ENCODE results near the gene TBCCD1. TPM values are rescaled to one million over a fixed set of nuclear protein-coding genes. Genes with fewer than 3 reads are reported as not detected.

The TBCCD1 gene
- total and polyA plus RNA-seq, 2 of the 4 experiments (the other 2 are of a cell fraction), result 7.9 to 19.7 TPM

- H2AK9ac ChIP-seq (replicated peaks; ENCODE audit: low read depth, low read length, poor library complexity), result no peak overlapping the region
Observed at GRCh38 chr3:186502966-186503712, 64.0 kb downstream of the TBCCD1 start.

More at GRCh38 chr3:186502966-186503712, 64.0 kb downstream of the TBCCD1 start:
- WGBS, 2 experiments (ENCODE audit: extremely low coverage in 2 of 2, insufficient read length in 1 of 2), result no CpG with 5 or more reads among the region's 6 CpGs
- dilution Hi-C loops (cut with HindIII; ENCODE audit: low sequenced_read_pairs, unreplicated experiment), result no loop called here
- no peak overlapping the region for H3K27ac ChIP-seq (ENCODE audit: insufficient read depth, low read length)
- no peaks in the 10 kb centered on the region for H3K4me1 ChIP-seq (ENCODE audit: control insufficient read depth, insufficient read depth, low read length)
- peaks cover 30% of the 10 kb centered on the region for H3K27me3 ChIP-seq (ENCODE audit: control insufficient read depth, insufficient read depth, low read length)
- no peaks in the 10 kb centered on the region for H3K9me3 ChIP-seq (ENCODE audit: control insufficient read depth, insufficient read depth, low read length)
- no peak overlapping the region for H4K5ac ChIP-seq (ENCODE audit: low read depth, low read length)
- H3K23ac ChIP-seq (ENCODE audit: low read depth, low read length), result no peak overlapping the region
- H2BK5ac ChIP-seq (ENCODE audit: low read depth, low read length, poor library complexity, severe bottlenecking), result no peak overlapping the region
- no peak overlapping the region for H3K9ac ChIP-seq (ENCODE audit: low read depth, low read length)
- BruUV-seq (replicated peaks), result no TSS peak
- no peak overlapping the region for H3K4ac ChIP-seq (ENCODE audit: low read depth, low read length)
- in situ Hi-C loops (cut with MboI; ENCODE audit: low sequenced_read_pairs), result no loop called here
- intact Hi-C loops (cut with micrococcal nuclease), result no loop called here
- H3K18ac ChIP-seq (ENCODE audit: low read depth, low read length), result no peak overlapping the region
- no peaks in the 10 kb centered on the region for H3K9me1 ChIP-seq (ENCODE audit: insufficient read depth, low read length)
- H3K14ac ChIP-seq (replicated peaks; ENCODE audit: low read depth, low read length), result no peak overlapping the region
- ChIA-PET POLR2A (ENCODE audit: unreplicated experiment) (no interaction called here), CTCF (no interaction called here)
- TF ChIP-seq MXI1 (IDR thresholded peaks at IDR 0.05; ENCODE audit: borderline replicate concordance, low read depth, low read length) (no peak), CHD1 (IDR thresholded peaks at IDR 0.05; ENCODE audit: low read depth, low read length) (no peak), FOS (IDR thresholded peaks at IDR 0.05; ENCODE audit: low read depth, low read length) (no peak), USF2 (IDR thresholded peaks at IDR 0.05; ENCODE audit: low read depth, low read length) (no peak), MAFK (IDR thresholded peaks at IDR 0.05; ENCODE audit: low read depth, low read length) (no peak), NFE2L2 (IDR thresholded peaks at IDR 0.05; ENCODE audit: low read depth, low read length) (no peak), RAD21 (IDR thresholded peaks at IDR 0.05; ENCODE audit: low read length) (no peak), ELK1 (IDR thresholded peaks at IDR 0.05; ENCODE audit: borderline replicate concordance, low read depth, low read length) (no peak), SMC3 (IDR thresholded peaks at IDR 0.05; ENCODE audit: low read depth, low read length) (no peak), RCOR1 (IDR thresholded peaks at IDR 0.05; ENCODE audit: insufficient replicate concordance, low read length) (no peak)
- no peaks in the 10 kb centered on the region for H4K20me1 ChIP-seq (ENCODE audit: insufficient read depth, low read length)
- no peak overlapping the region for H4K8ac ChIP-seq (ENCODE audit: low read depth in 2 of 2, low read length in 2 of 2)
- H3K36me3 ChIP-seq (ENCODE audit: control insufficient read depth, insufficient read depth, low read length), result no peaks in the 10 kb centered on the region
- no peak overlapping the region for H3K4me3 ChIP-seq (ENCODE audit: insufficient read depth, low read depth, low read length)
- peak overlapping the region; percentile 29 for H3K4me2 ChIP-seq (ENCODE audit: low read depth, low read length)
- no peaks in the 10 kb centered on the region for H3K79me1 ChIP-seq (ENCODE audit: low read depth in 1 of 2, low read length in 2 of 2)
- ATAC-seq (ENCODE audit: low read depth) (no peak), DNase-seq (no peak)
- H2AFZ ChIP-seq (replicated peaks; ENCODE audit: low read length, poor library complexity), result no peak overlapping the region
- no peak overlapping the region for H3K56ac ChIP-seq (ENCODE audit: extremely low read depth, insufficient read depth, low read length)
- H2AK5ac ChIP-seq (ENCODE audit: low read depth, low read length), result no peak overlapping the region
- H2BK15ac ChIP-seq (ENCODE audit: low read depth, low read length), result no peak overlapping the region
- H4K91ac ChIP-seq (ENCODE audit: insufficient read depth, low read depth, low read length), result no peak overlapping the region
- no peak overlapping the region for H2BK120ac ChIP-seq (ENCODE audit: low read depth, low read length)
- H2BK20ac ChIP-seq (ENCODE audit: low read depth, low read length), result no peak overlapping the region

Measured in IMR-90 (cell line).